Measurements from ENCODE around the gene ANKRD6. TPM values are rescaled to one million over a fixed set of nuclear protein-coding genes. Genes with fewer than 3 reads are reported as not detected.
"Not testable (repeated sequence)": the region's sequence is repeated elsewhere in the genome, so short reads cannot be mapped to it uniquely, and the experiment has no call there.

Gene ANKRD6
- polyA plus RNA-seq, 1 donor from 2014 or later: 6.6 TPM

DNA sequence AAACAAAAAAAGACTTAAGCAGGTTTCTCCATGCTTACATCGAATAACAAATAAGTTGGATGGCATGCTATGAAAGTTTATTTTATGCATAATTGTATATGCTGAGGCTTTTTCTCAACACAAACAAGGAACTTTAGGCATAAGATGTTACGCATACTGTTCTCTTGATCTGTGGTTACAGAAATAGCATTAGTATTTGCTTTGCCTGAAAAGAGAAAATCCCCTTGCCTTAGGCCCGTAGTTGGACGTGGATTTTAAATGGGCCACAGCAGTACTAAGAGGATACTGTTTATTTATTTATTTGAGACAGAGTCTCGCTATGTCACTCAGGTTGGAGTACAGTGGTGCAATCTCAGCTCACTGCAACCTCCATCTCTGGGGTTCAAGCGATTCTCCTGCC lies 186.6 kb downstream of the ANKRD6 start:
- no peaks in the 10 kb centered on the region for H3K9me3 Mint-ChIP-seq
- peaks cover 3% of the 10 kb centered on the region for H3K36me3 Mint-ChIP-seq
- H3K27ac Mint-ChIP-seq: no peak overlapping the region
- no peaks in the 10 kb centered on the region for H3K27me3 Mint-ChIP-seq
- H3K4me1 Mint-ChIP-seq: peaks cover 0 to 3% (median 0%) of the 10 kb centered on the region in 3 donors
- no peak overlapping the region for H3K4me3 Mint-ChIP-seq

DNA sequence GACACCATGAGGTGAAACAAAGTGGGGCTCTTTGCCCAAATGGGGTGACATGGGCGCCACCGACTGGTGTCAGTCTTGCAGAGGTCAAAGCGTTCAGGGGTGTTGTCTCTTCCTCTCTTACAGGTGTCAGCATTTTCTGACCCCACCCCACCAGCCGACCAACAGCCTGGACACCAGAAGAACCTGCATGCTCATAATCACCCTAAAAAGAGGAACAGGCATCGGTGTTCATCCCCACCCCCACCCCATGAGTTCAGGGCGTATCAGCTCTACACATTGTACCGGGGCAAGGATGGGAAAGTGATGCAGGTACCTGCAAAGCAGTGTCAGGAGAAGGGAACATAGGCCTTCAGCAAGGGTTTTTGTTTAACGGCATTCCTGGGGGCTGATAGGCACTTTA lies 190.8 kb downstream of the ANKRD6 start:
- Mint-ChIP-seq H3K4me1 (peaks cover 0 to 3% (median 0%) of the 10 kb centered on the region in 3 donors), H3K9me3 (no peaks in the 10 kb centered on the region), H3K4me3 (peak overlapping the region in 1 of 4 donors; percentile 76), H3K27ac (peak overlapping the region in 1 of 3 donors; percentile 86), H3K27me3 (no peaks in the 10 kb centered on the region), H3K36me3 (peaks cover 9% of the 10 kb centered on the region)

GRCh38 chr6:89630488-89630887 lies 197.5 kb downstream of the ANKRD6 start:
- Mint-ChIP-seq H3K27ac (peak overlapping the region in 1 of 3 donors; percentile 44), H3K36me3 (peaks cover 9% of the 10 kb centered on the region), H3K9me3 (no peaks in the 10 kb centered on the region), H3K4me3 (no peak overlapping the region), H3K4me1 (peaks cover 0 to 1% (median under 1%) of the 10 kb centered on the region in 3 donors), H3K27me3 (no peaks in the 10 kb centered on the region)

DNA sequence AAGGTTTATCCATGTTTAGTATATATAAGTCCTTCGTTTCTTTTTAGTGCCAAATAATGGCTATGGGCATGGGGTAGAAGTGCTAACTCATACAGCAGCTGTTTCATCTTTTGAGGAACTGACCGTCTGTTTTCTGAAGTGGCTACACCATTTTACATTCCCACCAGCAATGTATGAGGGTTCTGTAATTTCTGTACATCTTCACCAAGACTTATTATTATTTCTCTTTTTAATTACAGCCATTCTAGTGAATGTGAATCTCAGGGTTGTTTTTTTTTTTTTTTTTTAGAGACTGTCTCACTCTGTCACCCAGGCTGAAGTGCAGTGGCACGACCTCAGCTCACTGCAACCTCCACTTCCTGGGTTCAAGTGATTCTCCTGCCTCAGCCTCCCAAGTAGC lies 203.5 kb downstream of the ANKRD6 start:
- Mint-ChIP-seq H3K4me1 (peaks cover 15 to 29% (median 22%) of the 10 kb centered on the region in 3 donors), H3K4me3 (peak overlapping the region in 1 of 4 donors; percentile 81), H3K27ac (peak overlapping the region in 2 of 3 donors; percentile 56 to 59)
- H3K36me3 Mint-ChIP-seq, H3K27me3 Mint-ChIP-seq, H3K9me3 Mint-ChIP-seq: not testable (repeated sequence)

GRCh38 chr6:89637960-89638319 lies 205.0 kb downstream of the ANKRD6 start:
- H3K27ac Mint-ChIP-seq: peak overlapping the region; percentile 97 to 100 (median 99)
- no peaks in the 10 kb centered on the region for H3K9me3 Mint-ChIP-seq

DNA sequence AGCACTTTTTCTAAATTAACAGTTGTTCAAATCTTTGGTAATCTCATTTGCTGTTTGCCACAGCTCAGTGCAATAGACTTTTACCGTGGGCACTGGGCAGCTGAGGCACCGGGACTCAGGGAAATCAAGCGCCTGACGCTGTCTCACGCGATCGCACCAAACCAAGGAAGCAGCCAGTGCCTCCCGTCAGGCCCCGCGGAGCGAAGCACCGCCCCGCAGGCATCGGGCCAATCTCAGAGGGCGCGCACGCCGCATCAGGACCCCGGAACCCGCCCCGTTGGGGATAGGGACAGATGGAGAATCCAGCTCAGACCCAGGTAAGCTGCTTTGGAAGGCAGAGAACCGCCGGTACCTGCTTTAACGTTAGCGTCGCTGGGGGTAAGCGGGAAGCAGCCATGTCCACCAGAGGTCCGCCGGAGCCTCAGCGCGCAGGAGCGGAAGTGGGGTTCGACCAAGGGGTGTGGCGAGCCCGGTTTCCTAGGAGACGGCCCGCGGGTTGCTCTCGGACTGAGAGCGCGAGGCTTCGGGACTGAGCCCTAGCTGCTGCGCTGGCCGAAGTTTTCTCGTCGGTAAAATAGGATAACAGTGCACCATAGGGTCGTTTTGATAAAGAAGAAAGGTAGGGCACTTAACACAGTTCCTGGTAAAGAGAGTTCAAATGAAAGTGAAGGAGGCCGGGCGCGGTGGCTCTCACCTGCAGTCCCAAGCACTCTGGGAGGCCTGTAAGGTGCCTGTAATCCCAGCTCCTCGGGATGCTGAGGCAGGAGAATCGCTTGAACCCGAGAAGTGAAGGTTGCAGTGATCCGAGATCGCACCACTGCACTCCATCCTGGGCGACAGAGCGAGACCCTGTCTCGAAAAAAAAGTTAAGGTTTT lies 205.6 kb downstream of the ANKRD6 start, which contains the start of gene LYRM2:
LYRM2 (minus strand) TSS at position 428 of the 876 bp plus-strand sequence; CDS start at position 397, 31 bp downstream.
- Mint-ChIP-seq H3K27me3 (no peaks in the 10 kb centered on the region), H3K27ac (peak within 1 kb of the TSS; percentile 97 to 100 (median 99)), H3K4me3 (peak within 1 kb of the TSS; percentile 96 to 98 (median 98)), H3K9me3 (no peaks in the 10 kb centered on the region), H3K36me3 (peaks cover 3% of the 10 kb centered on the region), H3K4me1 (peaks cover 16 to 29% (median 22%) of the 10 kb centered on the region in 3 donors)

More at GRCh38 chr6:89637960-89638319, 205.0 kb downstream of the ANKRD6 start:
- Mint-ChIP-seq H3K27me3 (no peaks in the 10 kb centered on the region), H3K4me3 (peak overlapping the region; percentile 96 to 98 (median 98)), H3K36me3 (peaks cover 3% of the 10 kb centered on the region), H3K4me1 (peaks cover 16 to 29% (median 22%) of the 10 kb centered on the region in 3 donors)

GRCh38 chr6:89640804-89641203 lies 207.9 kb downstream of the ANKRD6 start:
- no peaks in the 10 kb centered on the region for H3K9me3 Mint-ChIP-seq
- H3K27me3 Mint-ChIP-seq: no peaks in the 10 kb centered on the region
- peak overlapping the region in 1 of 4 donors; percentile 71 for H3K4me3 Mint-ChIP-seq
- H3K4me1 Mint-ChIP-seq: peaks cover 16 to 26% (median 18%) of the 10 kb centered on the region in 3 donors
- peak overlapping the region in 1 of 3 donors; percentile 84 for H3K27ac Mint-ChIP-seq
- peaks cover 3% of the 10 kb centered on the region for H3K36me3 Mint-ChIP-seq

DNA sequence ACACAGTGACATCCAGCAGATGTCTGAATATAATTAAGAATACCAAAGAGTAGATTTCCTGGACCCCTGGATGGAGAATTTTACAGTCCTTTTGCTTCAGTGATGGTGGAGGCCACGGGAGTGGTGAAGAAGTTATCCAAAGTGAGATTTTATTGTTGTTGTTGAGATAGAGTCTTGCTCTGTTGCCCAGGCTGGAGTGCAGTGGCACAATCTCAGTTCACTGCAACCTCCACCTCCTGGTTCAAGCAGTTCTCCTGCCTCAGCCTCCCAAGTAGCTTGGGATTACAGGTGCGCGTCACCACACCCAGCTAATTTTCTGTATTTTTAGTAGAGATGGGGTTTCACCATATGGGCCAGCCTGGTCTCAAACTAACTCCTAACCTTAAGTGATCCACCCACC lies 208.6 kb downstream of the ANKRD6 start:
- not testable (repeated sequence) for H3K36me3 Mint-ChIP-seq

GRCh38 chr6:89642956-89643355 lies 210.0 kb downstream of the ANKRD6 start:
- Mint-ChIP-seq H3K4me3 (no peak overlapping the region), H3K9me3 (no peaks in the 10 kb centered on the region), H3K27me3 (no peaks in the 10 kb centered on the region), H3K36me3 (peaks cover 10% of the 10 kb centered on the region), H3K27ac (no peak overlapping the region), H3K4me1 (peaks cover 9 to 14% (median 14%) of the 10 kb centered on the region in 3 donors)

More for the DNA sequence above, 208.6 kb downstream of the ANKRD6 start:
- not testable (repeated sequence) for H3K9me3 Mint-ChIP-seq, H3K27me3 Mint-ChIP-seq
- peaks cover 16 to 19% (median 16%) of the 10 kb centered on the region in 3 donors for H3K4me1 Mint-ChIP-seq
- peak overlapping the region in 1 of 4 donors; percentile 71 for H3K4me3 Mint-ChIP-seq
- H3K27ac Mint-ChIP-seq: peak overlapping the region in 1 of 3 donors; percentile 66

- H3K27ac Mint-ChIP-seq: no peak overlapping the region
- H3K4me1 Mint-ChIP-seq: peaks cover 6 to 11% (median 10%) of the 10 kb centered on the region in 3 donors
- no peaks in the 10 kb centered on the region for H3K9me3 Mint-ChIP-seq
- H3K36me3 Mint-ChIP-seq: peaks cover 10% of the 10 kb centered on the region
- H3K4me3 Mint-ChIP-seq: no peak overlapping the region
- H3K27me3 Mint-ChIP-seq: no peaks in the 10 kb centered on the region
These were observed 210.5 kb downstream of the ANKRD6 start for GRCh38 chr6:89643406-89643805.

GRCh38 chr6:89644864-89645263 lies 211.9 kb downstream of the ANKRD6 start:
- no peak overlapping the region for H3K4me3 Mint-ChIP-seq
- H3K27ac Mint-ChIP-seq: no peak overlapping the region
- H3K9me3 Mint-ChIP-seq: no peaks in the 10 kb centered on the region
- H3K36me3 Mint-ChIP-seq: peaks cover 9% of the 10 kb centered on the region
- peaks cover 0 to 2% (median 2%) of the 10 kb centered on the region in 3 donors for H3K4me1 Mint-ChIP-seq
- H3K27me3 Mint-ChIP-seq: no peaks in the 10 kb centered on the region

DNA sequence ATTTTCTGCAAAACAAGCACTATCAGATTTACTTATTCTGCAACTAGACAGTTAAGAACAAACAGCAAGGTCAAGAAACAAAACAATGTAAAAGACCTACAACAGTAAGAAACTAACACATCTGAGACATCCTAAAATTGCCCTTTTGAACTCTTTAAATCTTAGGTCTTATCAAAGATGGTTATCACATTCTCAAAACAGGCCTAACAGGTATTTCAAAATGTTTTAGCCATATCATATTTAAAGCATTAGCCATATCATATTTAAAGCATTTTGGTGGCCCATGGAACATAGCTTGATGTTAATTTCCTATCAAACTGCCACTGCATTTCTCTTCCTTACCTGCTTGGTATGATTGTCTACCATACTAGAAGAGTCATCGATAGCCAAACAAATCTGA lies 216.7 kb downstream of the ANKRD6 start:
- Mint-ChIP-seq H3K36me3 (peaks cover 9% of the 10 kb centered on the region), H3K4me1 (peaks cover 0 to 2% (median 0%) of the 10 kb centered on the region in 3 donors), H3K4me3 (no peak overlapping the region), H3K27ac (no peak overlapping the region), H3K9me3 (no peaks in the 10 kb centered on the region), H3K27me3 (no peaks in the 10 kb centered on the region)

DNA sequence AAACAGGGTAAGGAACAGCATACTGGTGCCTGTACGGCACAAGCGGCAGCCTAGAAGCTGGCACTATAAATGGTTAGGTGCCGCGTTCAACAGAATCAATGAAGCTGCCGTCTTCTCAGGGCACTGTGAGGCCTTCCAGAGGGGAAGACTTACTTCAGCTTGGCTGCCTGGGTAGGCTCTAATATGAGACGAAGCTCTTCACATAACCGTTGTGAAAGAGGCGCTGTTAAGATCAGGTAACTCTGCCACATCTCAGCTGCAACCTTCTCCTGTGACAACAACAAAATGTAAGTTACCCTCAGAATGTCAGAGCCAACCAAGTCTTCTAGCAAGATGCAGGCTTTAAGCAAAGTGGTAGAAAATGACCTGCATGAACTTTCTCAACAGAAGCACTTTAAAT lies 217.6 kb downstream of the ANKRD6 start:
- H3K4me3 Mint-ChIP-seq: no peak overlapping the region
- no peaks in the 10 kb centered on the region for H3K9me3 Mint-ChIP-seq
- no peaks in the 10 kb centered on the region for H3K27me3 Mint-ChIP-seq
- no peak overlapping the region for H3K27ac Mint-ChIP-seq
- peaks cover 0 to 2% (median 0%) of the 10 kb centered on the region in 3 donors for H3K4me1 Mint-ChIP-seq
- peaks cover 9% of the 10 kb centered on the region for H3K36me3 Mint-ChIP-seq

DNA sequence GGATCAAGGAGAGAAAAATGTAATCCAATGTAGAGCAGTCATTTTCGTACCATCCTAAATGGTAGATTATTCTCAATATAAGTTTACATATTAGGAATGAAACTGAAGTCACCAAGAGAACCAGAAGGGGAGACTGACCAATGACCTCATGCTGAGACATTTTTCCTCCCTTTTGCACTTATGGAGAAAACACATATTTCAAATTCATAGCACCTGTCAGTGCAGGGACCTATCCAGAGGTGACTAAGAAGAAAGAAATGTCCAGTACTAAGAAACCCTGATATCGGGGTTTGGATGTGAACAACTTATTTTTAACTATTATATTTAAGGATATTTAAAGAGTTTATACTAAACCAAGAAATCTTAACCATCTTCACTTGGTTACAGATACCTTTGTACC lies 222.2 kb downstream of the ANKRD6 start:
- Mint-ChIP-seq H3K4me3 (no peak overlapping the region), H3K27me3 (no peaks in the 10 kb centered on the region), H3K9me3 (no peaks in the 10 kb centered on the region), H3K4me1 (no peaks in the 10 kb centered on the region), H3K36me3 (peaks cover 6% of the 10 kb centered on the region), H3K27ac (no peak overlapping the region)

DNA sequence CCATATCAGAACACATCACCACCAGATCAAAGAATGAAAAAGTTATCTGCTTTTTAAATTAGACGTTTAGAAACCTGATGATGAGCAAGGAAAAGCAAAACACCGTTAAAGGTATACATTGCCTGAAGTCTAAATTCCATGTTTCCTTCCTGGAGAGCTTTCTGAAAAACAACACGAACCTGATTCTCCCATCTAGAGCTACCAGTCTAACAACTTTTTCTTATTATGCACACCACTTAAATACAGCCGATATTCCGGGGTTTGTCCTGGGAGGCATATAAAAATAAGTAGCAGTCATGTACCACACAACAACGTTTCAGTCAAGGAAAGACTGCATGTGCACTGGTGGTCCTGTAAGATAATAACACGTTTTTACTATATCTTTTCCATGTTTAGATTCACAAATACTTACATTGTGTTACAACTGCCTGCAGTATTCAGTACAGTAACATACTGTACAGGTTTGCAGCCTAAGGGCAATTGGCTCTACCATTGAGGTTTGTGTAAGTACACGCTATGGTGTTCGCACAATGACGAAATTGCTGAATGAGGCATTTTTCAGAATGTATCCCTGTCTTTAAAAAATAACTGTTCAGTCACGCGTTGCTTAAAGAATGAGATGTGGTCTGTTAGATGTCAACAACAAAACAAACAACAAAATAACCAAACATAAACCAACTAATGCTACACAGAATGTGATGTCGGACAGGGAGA lies 224.7 kb downstream of the ANKRD6 start:
- H3K4me3 Mint-ChIP-seq: no peak overlapping the region
- no peaks in the 10 kb centered on the region for H3K27me3 Mint-ChIP-seq
- H3K36me3 Mint-ChIP-seq: peaks cover 5% of the 10 kb centered on the region
- H3K4me1 Mint-ChIP-seq: no peaks in the 10 kb centered on the region
- no peaks in the 10 kb centered on the region for H3K9me3 Mint-ChIP-seq
- peak overlapping the region in 1 of 3 donors; percentile 44 for H3K27ac Mint-ChIP-seq

All from IgD-negative memory B cell (primary cell).